Colonic mucosa (tissue), 4 donors: ENCODE measurements around the gene LAD1. TPM values are rescaled to one million over a fixed set of nuclear protein-coding genes. Genes with fewer than 3 reads are reported as not detected.

Experiments used
- DNase-seq: peaks from one replicate; pipeline ENCODE4 v3.0.0-alpha.2; 2020
- H3K27ac ChIP-seq: fragments of 200-600 bp; one replicate; pipeline ENCODE4 v1.8.0; 2021
- H3K27me3 ChIP-seq: fragments of 200-600 bp; one replicate; pipeline ENCODE4 v1.8.0; 2021
- H3K36me3 ChIP-seq: fragments of 200-600 bp; one replicate; pipeline ENCODE4 v1.8.0; 2021
- H3K4me1 ChIP-seq: fragments of 200-600 bp; one replicate; pipeline ENCODE4 v1.8.0; 2021; ENCODE audit warnings: mild to moderate bottlenecking
- H3K4me3 ChIP-seq: fragments of 200-600 bp; one replicate; pipeline ENCODE4 v1.8.0; 2021
- H3K9ac ChIP-seq, 2 donors: one replicate each; pipeline ENCODE4 v1.7.0; 2013; ENCODE audit warnings: control low read depth in 2 of 2, low read depth in 2 of 2, low read length in 2 of 2
- H3K9me3 ChIP-seq: fragments of 200-600 bp; one replicate; pipeline ENCODE4 v1.8.0; 2021
- intact Hi-C: fragments of 100-400 bp; cut with DNase I; formaldehyde crosslinking; loops from one replicate; pipeline ENCODE4 v1.14.1; 2022
- total RNA-seq, 2 donors: library from RNA; stranded (reverse); fragmentation: NEBNext Ultra II Directional in 1 of 2; extraction: Animal tissue kit (Norgen Biotek cat#: 25700) in 1 of 2; gene quantifications; one replicate each; pipeline ENCODE4 v1.2.1, GENCODE V29; 2021
- TF ChIP-seq, protein P1 (sequence below): fragments of 200-600 bp; IDR thresholded peaks from one replicate; pipeline ENCODE4 v1.8.0; 2022; ENCODE audit warnings: antibody characterized with exemption, mild to moderate bottlenecking
- donor health status: healthy.
- donor health status: DM: no; HTN: no; CAD: no.
- donor health status: DM: no; HTN: no; CAD: no.

The LAD1 gene
- total RNA-seq, 2 donors from 2014 or later = 160 to 280 TPM

DNA sequence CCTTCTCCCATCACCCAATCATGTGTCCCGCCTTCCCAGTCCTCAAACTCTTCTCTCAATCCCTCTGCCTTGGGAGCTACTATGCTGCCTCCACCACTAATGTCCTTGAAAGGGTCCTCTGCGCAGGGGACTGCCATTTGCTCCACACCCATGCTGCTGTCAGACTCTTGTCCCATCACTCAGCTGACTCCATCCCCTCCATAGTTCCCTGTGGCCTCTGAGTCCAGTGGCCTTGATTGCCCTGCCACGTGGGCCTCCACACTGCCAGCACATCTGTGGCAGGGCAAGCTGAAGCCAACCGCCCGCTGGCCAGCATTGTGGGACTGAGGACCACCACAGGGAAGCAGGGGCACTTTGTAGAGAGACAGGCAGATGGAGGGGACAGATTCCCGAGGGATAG, 20.3 kb downstream of the LAD1 start:
- Histone ChIP-seq H3K27me3 (peaks cover 8% of the 10 kb centered on the region), H3K9me3 (no peaks in the 10 kb centered on the region), H3K4me3 (no peak overlapping the region), H3K27ac (no peak overlapping the region), H3K9ac (no peak overlapping the region), H3K4me1 (no peaks in the 10 kb centered on the region), H3K36me3 (no peaks in the 10 kb centered on the region)
- intact Hi-C loops = loop anchor here (5.0 kb wide), 1 partner anchor 38 kb away; no protein-coding TSS in a partner anchor
- TF ChIP-seq, protein P1, sequence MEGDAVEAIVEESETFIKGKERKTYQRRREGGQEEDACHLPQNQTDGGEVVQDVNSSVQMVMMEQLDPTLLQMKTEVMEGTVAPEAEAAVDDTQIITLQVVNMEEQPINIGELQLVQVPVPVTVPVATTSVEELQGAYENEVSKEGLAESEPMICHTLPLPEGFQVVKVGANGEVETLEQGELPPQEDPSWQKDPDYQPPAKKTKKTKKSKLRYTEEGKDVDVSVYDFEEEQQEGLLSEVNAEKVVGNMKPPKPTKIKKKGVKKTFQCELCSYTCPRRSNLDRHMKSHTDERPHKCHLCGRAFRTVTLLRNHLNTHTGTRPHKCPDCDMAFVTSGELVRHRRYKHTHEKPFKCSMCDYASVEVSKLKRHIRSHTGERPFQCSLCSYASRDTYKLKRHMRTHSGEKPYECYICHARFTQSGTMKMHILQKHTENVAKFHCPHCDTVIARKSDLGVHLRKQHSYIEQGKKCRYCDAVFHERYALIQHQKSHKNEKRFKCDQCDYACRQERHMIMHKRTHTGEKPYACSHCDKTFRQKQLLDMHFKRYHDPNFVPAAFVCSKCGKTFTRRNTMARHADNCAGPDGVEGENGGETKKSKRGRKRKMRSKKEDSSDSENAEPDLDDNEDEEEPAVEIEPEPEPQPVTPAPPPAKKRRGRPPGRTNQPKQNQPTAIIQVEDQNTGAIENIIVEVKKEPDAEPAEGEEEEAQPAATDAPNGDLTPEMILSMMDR = no peak
- DNase-seq = no peak

DNA sequence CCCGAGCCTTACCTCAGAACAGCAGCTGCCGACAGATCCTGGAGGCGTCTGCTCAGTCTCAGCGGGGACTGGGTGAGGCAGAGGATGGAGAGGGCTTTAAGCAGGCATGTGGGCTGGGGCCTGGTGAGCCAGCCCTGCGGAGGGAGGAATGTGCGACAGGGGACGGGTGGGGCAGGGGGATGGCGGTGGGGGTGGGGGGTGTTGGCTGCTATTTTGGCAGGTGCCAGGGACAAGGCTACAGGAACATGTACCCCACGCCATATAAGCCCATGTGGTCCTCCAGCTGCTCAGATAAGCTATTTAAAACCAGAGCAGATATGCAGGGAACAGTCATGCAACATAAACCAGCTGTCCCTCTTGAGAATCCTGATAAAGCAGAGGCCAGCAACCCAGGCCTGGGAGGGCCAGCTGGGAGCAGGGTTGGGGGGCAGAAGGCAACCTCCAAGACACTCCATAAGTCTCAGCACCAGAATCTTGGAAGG, 21.5 kb downstream of the LAD1 start, which contains the start of gene TNNT2:
Gene TNNT2, minus strand, starts transcription at position 70 of the 482 bp plus-strand sequence. CDS start 4,426 bp downstream, outside the sequence.
- DNase-seq = no peak
- H3K4me3 ChIP-seq = no peak within 1 kb of the TSS
- H3K27me3 ChIP-seq = peaks cover 8% of the 10 kb centered on the region
- no peaks in the 10 kb centered on the region for H3K4me1 ChIP-seq
- H3K9me3 ChIP-seq = no peaks in the 10 kb centered on the region
- TF ChIP-seq, protein P1 = no peak
- H3K36me3 ChIP-seq = no peaks in the 10 kb centered on the region
- H3K27ac ChIP-seq = no peak within 1 kb of the TSS
- intact Hi-C loops = loop anchor here (5.0 kb wide), 1 partner anchor 40 kb away; no protein-coding TSS in a partner anchor
- H3K9ac ChIP-seq = no peak within 1 kb of the TSS

- H3K36me3 ChIP-seq = no peaks in the 10 kb centered on the region
- peaks cover 8% of the 10 kb centered on the region for H3K27me3 ChIP-seq
- H3K27ac ChIP-seq = no peak overlapping the region
- intact Hi-C loops = loop anchor here (5.0 kb wide), 1 partner anchor 41 kb away; no protein-coding TSS in a partner anchor
- H3K9ac ChIP-seq = no peak overlapping the region
- TF ChIP-seq, protein P1 = peak; percentile 44
- no peak overlapping the region for H3K4me3 ChIP-seq
- DNase-seq = peak; percentile 42
- H3K9me3 ChIP-seq = no peaks in the 10 kb centered on the region
- H3K4me1 ChIP-seq = no peaks in the 10 kb centered on the region
Measured at GRCh38 chr1:201376464-201377374, 22.4 kb downstream of the LAD1 start.

DNA sequence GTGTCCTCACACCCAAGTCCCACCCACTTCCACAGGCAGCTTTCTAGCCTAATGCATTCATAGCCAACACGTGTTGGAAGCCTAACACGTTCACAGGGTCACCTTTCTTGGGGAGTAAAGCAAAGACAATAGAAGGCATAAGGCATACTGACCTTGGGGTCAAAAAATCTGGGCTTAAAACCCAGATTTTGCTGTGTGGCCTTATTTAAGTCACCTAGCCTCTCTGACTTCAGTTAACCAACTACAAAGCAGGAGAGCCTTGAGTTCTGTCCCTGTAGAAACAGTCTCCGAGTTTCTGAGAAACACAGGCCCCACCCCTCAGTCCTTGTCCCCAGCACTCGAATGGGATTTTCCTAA, 23.0 kb downstream of the LAD1 start:
- Histone ChIP-seq H3K27me3 (peaks cover 8% of the 10 kb centered on the region), H3K36me3 (no peaks in the 10 kb centered on the region)
- intact Hi-C loops = loop anchor here (5.0 kb wide), 1 partner anchor 41 kb away; no protein-coding TSS in a partner anchor

DNA sequence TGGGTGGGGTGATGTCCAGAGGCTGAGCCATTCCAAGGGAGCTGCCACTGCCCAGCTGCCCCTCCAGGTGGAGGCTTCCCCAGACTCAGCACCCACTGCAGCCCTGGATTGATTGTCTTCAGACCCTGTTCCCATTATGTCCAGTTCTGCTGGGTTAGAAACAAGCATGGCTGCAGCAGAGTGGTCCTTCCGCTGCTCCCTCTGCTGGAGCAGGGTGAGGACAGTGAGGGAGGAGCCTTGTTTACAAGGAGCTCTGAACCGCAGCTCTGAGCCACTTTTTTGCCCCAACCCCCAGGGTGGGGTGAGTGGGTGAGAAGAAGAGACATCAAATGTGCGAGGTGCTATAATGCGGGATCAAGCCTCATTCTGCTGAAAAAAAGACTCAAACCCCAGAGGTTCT, 24.0 kb downstream of the LAD1 start:
- peaks cover 8% of the 10 kb centered on the region for H3K27me3 ChIP-seq
- no peak overlapping the region for H3K4me3 ChIP-seq
- DNase-seq = no peak
- H3K9ac ChIP-seq = no peak overlapping the region
- intact Hi-C loops = loop anchor here (5.0 kb wide), 1 partner anchor 42 kb away; no protein-coding TSS in a partner anchor
- no peaks in the 10 kb centered on the region for H3K4me1 ChIP-seq
- TF ChIP-seq, protein P1 = no peak
- H3K27ac ChIP-seq = no peak overlapping the region
- H3K9me3 ChIP-seq = no peaks in the 10 kb centered on the region
- no peaks in the 10 kb centered on the region for H3K36me3 ChIP-seq

More for the DNA sequence above, 23.0 kb downstream of the LAD1 start:
- Histone ChIP-seq H3K27ac (no peak overlapping the region), H3K4me3 (no peak overlapping the region), H3K9ac (no peak overlapping the region), H3K4me1 (no peaks in the 10 kb centered on the region), H3K9me3 (no peaks in the 10 kb centered on the region)
- DNase-seq = no peak
- TF ChIP-seq, protein P1 = no peak
